ENCODE data around the gene OPHN1.

GRCh38 chrX:68193234-68193633, 240.1 kb downstream of the OPHN1 start:
- TF ChIP-seq POLR2A (IDR thresholded peaks at IDR 0.05; ENCODE audit: low read depth) (no peak), EP300 (IDR thresholded peaks at IDR 0.05) (no peak)
